ENCODE data around the gene ZNF92. TPM values are rescaled to one million over a fixed set of nuclear protein-coding genes. Genes with fewer than 3 reads are reported as not detected.

ZNF92 gene
- total RNA-seq, 4 donors from 2014 or later: 2.1 to 22.7 (median 6.0) TPM

- Histone ChIP-seq H3K4me1 (no peaks in the 10 kb centered on the region), H3K4me3 (no peak overlapping the region), H3K27me3 (no peaks in the 10 kb centered on the region), H3K36me3 (no peaks in the 10 kb centered on the region), H3K27ac (no peak overlapping the region), H3K9me3 (no peaks in the 10 kb centered on the region)
- intact Hi-C loops (cut with DNase I; ENCODE audit: low total_unique reads): no loop called here
- DNase-seq: no peak
- no peak for TF ChIP-seq CTCF (IDR thresholded peaks at IDR 0.05)
Observed at GRCh38 chr7:65379318-65379717, 5.7 kb downstream of the ZNF92 start.

GRCh38 chr7:65381742-65382141 is 8.1 kb downstream of the ZNF92 start:
- Histone ChIP-seq H3K27ac (no peak overlapping the region), H3K9me3 (no peaks in the 10 kb centered on the region), H3K27me3 (no peaks in the 10 kb centered on the region), H3K4me1 (no peaks in the 10 kb centered on the region), H3K36me3 (no peaks in the 10 kb centered on the region), H3K4me3 (no peak overlapping the region)
- intact Hi-C loops (cut with DNase I; ENCODE audit: low total_unique reads): no loop called here
- no peak for TF ChIP-seq CTCF (IDR thresholded peaks at IDR 0.05)
- TF ChIP-seq POLR2A (IDR thresholded peaks at IDR 0.05): no peak
- no peak for DNase-seq

GRCh38 chr7:65382452-65382851 is 8.8 kb downstream of the ZNF92 start:
- H3K36me3 ChIP-seq: no peaks in the 10 kb centered on the region
- H3K4me1 ChIP-seq: no peaks in the 10 kb centered on the region
- intact Hi-C loops (cut with DNase I; ENCODE audit: low total_unique reads): no loop called here
- no peak for TF ChIP-seq POLR2A (IDR thresholded peaks at IDR 0.05)
- TF ChIP-seq CTCF (IDR thresholded peaks at IDR 0.05): no peak
- H3K9me3 ChIP-seq: no peaks in the 10 kb centered on the region
- no peak overlapping the region for H3K4me3 ChIP-seq
- H3K27ac ChIP-seq: no peak overlapping the region
- no peak for DNase-seq
- no peaks in the 10 kb centered on the region for H3K27me3 ChIP-seq

GRCh38 chr7:65387891-65388290 is 14.2 kb downstream of the ZNF92 start:
- no peaks in the 10 kb centered on the region for H3K4me1 ChIP-seq
- no peak overlapping the region for H3K4me3 ChIP-seq
- no peaks in the 10 kb centered on the region for H3K27me3 ChIP-seq
- TF ChIP-seq CTCF (IDR thresholded peaks at IDR 0.05): no peak
- TF ChIP-seq POLR2A (IDR thresholded peaks at IDR 0.05): no peak
- no peak overlapping the region for H3K27ac ChIP-seq
- H3K36me3 ChIP-seq: peaks cover 0 to 4% of the 10 kb centered on the region in 2 donors
- intact Hi-C loops (cut with DNase I; ENCODE audit: low total_unique reads): no loop called here
- no peak for DNase-seq
- H3K9me3 ChIP-seq: no peaks in the 10 kb centered on the region

GRCh38 chr7:65390588-65390987 is 16.9 kb downstream of the ZNF92 start:
- H3K27ac ChIP-seq: no peak overlapping the region
- no peaks in the 10 kb centered on the region for H3K27me3 ChIP-seq
- no peak for DNase-seq
- H3K4me1 ChIP-seq: no peaks in the 10 kb centered on the region
- H3K4me3 ChIP-seq: no peak overlapping the region
- H3K36me3 ChIP-seq: peaks cover 0 to 4% of the 10 kb centered on the region in 2 donors
- TF ChIP-seq POLR2A (IDR thresholded peaks at IDR 0.05): no peak
- no peak for TF ChIP-seq CTCF (IDR thresholded peaks at IDR 0.05)
- H3K9me3 ChIP-seq: no peaks in the 10 kb centered on the region
- intact Hi-C loops (cut with DNase I; ENCODE audit: low total_unique reads): no loop called here
